ENCODE data around the gene ASB16.

DNA sequence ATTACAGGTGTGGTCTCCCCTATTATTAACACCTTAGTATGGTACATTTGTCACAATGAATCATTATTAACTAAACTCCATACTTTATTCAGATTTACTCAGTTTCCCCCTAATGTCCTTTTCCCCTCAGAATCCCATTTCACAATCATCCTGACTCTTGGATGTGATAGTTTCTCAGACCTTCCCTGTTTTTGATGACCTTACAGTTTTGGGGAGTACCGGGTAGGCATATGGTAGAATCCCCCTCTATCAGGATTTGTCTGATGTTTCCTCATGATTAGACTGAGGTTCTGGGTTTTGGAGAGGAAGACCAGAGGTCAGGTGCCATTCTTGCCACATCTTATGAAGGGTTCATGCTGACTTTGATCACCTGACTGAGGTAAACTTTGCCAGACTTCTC, 6.0 kb upstream of the ASB16 start:
- TF ChIP-seq, protein P1, sequence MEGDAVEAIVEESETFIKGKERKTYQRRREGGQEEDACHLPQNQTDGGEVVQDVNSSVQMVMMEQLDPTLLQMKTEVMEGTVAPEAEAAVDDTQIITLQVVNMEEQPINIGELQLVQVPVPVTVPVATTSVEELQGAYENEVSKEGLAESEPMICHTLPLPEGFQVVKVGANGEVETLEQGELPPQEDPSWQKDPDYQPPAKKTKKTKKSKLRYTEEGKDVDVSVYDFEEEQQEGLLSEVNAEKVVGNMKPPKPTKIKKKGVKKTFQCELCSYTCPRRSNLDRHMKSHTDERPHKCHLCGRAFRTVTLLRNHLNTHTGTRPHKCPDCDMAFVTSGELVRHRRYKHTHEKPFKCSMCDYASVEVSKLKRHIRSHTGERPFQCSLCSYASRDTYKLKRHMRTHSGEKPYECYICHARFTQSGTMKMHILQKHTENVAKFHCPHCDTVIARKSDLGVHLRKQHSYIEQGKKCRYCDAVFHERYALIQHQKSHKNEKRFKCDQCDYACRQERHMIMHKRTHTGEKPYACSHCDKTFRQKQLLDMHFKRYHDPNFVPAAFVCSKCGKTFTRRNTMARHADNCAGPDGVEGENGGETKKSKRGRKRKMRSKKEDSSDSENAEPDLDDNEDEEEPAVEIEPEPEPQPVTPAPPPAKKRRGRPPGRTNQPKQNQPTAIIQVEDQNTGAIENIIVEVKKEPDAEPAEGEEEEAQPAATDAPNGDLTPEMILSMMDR (IDR thresholded peaks at IDR 0.05; ENCODE audit: low read depth, low read length) = no peak
- no peak for TF ChIP-seq EZH2phosphoT487 (IDR thresholded peaks at IDR 0.05; ENCODE audit: low read depth)
